ENCODE measurements around the gene FOXO6. TPM values are rescaled to one million over a fixed set of nuclear protein-coding genes. Genes with fewer than 3 reads are reported as not detected.

Gene FOXO6
- total RNA-seq: 1 to 10 TPM; 3.3 to 5.0 TPM

DNA sequence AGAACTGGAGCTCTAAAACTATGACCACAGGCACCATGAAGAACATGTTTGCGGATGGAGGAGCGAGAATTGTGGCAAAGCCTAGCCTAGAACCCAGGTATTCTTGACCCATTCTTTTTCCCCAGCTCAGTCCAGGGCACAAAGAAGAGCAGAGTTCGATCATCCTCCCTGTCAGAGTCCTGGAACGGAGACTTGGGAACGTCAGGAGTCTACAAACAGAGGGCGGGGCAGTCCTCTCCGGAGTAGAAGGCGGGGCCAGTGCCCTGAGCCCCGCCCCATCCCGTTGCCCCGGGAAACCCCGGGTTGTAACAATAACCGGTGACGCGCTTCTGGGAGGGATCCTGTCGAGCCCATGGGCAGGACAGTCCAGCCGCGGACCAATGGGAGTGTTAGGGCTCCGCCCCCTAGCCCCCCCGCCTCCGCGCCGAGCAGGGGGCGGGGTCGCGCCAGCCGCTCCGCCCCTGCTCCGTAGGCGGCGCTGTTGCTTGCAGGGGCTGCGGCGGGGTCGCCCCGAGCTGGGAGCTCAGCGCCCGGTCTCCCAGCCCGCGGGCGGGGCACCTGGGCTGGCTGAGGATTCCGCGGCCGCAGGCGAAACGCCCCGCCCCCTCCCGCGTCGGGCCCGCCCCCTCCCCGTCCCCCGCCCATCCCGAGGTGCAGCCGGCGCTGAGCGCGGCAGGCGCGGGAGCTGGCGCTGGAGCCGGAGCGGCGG lies at the start of gene FOXO6:
Gene FOXO6 (plus strand): TSS at position 649 of the 709 bp plus-strand sequence.
- H3K27me3 ChIP-seq (replicated peaks; ENCODE audit: insufficient read depth): no peaks in the 10 kb centered on the region
- intact Hi-C loops (cut with DNase I): loop anchor here (5.0 kb wide), 1 partner anchor 56 kb away; no protein-coding TSS in a partner anchor
- DNase-seq (ENCODE audit: low spot score): peak; percentile 99
- WGBS: 11% methylated on average over 14 of the region's 63 CpGs
- H3K36me3 ChIP-seq: no peaks in the 10 kb centered on the region
- H3K27ac ChIP-seq: peak within 1 kb of the TSS; percentile 26 to 70
- H3K4me3 ChIP-seq: peak within 1 kb of the TSS; percentile 39 to 56
- H3K9me3 ChIP-seq: no peaks in the 10 kb centered on the region
- H3K4me1 ChIP-seq (replicated peaks): peaks cover 13% of the 10 kb centered on the region
- TF ChIP-seq POLR2AphosphoS5 (IDR thresholded peaks at IDR 0.05) (peak; percentile 82), POLR2A (IDR thresholded peaks at IDR 0.05) (peak; percentile 33)
- TF ChIP-seq, protein P1, sequence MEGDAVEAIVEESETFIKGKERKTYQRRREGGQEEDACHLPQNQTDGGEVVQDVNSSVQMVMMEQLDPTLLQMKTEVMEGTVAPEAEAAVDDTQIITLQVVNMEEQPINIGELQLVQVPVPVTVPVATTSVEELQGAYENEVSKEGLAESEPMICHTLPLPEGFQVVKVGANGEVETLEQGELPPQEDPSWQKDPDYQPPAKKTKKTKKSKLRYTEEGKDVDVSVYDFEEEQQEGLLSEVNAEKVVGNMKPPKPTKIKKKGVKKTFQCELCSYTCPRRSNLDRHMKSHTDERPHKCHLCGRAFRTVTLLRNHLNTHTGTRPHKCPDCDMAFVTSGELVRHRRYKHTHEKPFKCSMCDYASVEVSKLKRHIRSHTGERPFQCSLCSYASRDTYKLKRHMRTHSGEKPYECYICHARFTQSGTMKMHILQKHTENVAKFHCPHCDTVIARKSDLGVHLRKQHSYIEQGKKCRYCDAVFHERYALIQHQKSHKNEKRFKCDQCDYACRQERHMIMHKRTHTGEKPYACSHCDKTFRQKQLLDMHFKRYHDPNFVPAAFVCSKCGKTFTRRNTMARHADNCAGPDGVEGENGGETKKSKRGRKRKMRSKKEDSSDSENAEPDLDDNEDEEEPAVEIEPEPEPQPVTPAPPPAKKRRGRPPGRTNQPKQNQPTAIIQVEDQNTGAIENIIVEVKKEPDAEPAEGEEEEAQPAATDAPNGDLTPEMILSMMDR (IDR thresholded peaks at IDR 0.05): peak in 3 of 4 experiments; percentile 57 to 96 (median 88)

GRCh38 chr1:41312991-41313645 lies 48.1 kb upstream of the FOXO6 start:
- DNase-seq (ENCODE audit: low spot score): no peak
- Histone ChIP-seq H3K36me3 (no peaks in the 10 kb centered on the region), H3K27me3 (replicated peaks; ENCODE audit: insufficient read depth) (no peaks in the 10 kb centered on the region), H3K4me3 (no peak overlapping the region), H3K4me1 (replicated peaks) (no peaks in the 10 kb centered on the region), H3K9me3 (no peaks in the 10 kb centered on the region), H3K27ac (no peak overlapping the region)
- intact Hi-C loops (cut with DNase I): no loop called here
- no peak for TF ChIP-seq POLR2A (IDR thresholded peaks at IDR 0.05)
- TF ChIP-seq, protein P1 (IDR thresholded peaks at IDR 0.05): no peak
- no peak for TF ChIP-seq POLR2AphosphoS5 (IDR thresholded peaks at IDR 0.05)
- WGBS: 73% methylated on average over 4 of the region's 4 CpGs

- Histone ChIP-seq H3K4me1 (replicated peaks) (no peaks in the 10 kb centered on the region), H3K4me3 (no peak overlapping the region), H3K27ac (no peak overlapping the region), H3K27me3 (replicated peaks; ENCODE audit: insufficient read depth) (no peaks in the 10 kb centered on the region), H3K9me3 (no peaks in the 10 kb centered on the region), H3K36me3 (no peaks in the 10 kb centered on the region)
- DNase-seq (ENCODE audit: low spot score): no peak
- TF ChIP-seq, protein P1 (IDR thresholded peaks at IDR 0.05): peak in 2 of 4 experiments; percentile 30 to 36
- TF ChIP-seq POLR2AphosphoS5 (IDR thresholded peaks at IDR 0.05) (no peak), POLR2A (IDR thresholded peaks at IDR 0.05) (no peak)
- intact Hi-C loops (cut with DNase I): no loop called here
- WGBS: 67% methylated on average over 7 of the region's 7 CpGs
Measured at GRCh38 chr1:41313661-41314131, 47.5 kb upstream of the FOXO6 start.

- Histone ChIP-seq H3K4me3 (no peak overlapping the region), H3K36me3 (no peaks in the 10 kb centered on the region), H3K4me1 (replicated peaks) (no peaks in the 10 kb centered on the region), H3K27me3 (replicated peaks; ENCODE audit: insufficient read depth) (no peaks in the 10 kb centered on the region), H3K27ac (no peak overlapping the region), H3K9me3 (no peaks in the 10 kb centered on the region)
- no peak for DNase-seq (ENCODE audit: low spot score)
- intact Hi-C loops (cut with DNase I): no loop called here
- WGBS: 44% methylated on average over 11 of the region's 11 CpGs
- TF ChIP-seq, protein P1 (IDR thresholded peaks at IDR 0.05): no peak
- TF ChIP-seq POLR2AphosphoS5 (IDR thresholded peaks at IDR 0.05) (no peak), POLR2A (IDR thresholded peaks at IDR 0.05) (no peak)
Measured at GRCh38 chr1:41314376-41315145, 46.7 kb upstream of the FOXO6 start.

Data from prostate gland (tissue), 2 donors.